ENCODE results near the gene C1GALT1C1L. TPM values are rescaled to one million over a fixed set of nuclear protein-coding genes. Genes with fewer than 3 reads are reported as not detected.
A peak's percentile ranks its signal among the peaks of the same experiment; 100 is the strongest.

C1GALT1C1L gene
- total and polyA plus RNA-seq, 2 of the 4 experiments (the other 2 are of a cell fraction): 0.36 to 0.63 TPM

DNA sequence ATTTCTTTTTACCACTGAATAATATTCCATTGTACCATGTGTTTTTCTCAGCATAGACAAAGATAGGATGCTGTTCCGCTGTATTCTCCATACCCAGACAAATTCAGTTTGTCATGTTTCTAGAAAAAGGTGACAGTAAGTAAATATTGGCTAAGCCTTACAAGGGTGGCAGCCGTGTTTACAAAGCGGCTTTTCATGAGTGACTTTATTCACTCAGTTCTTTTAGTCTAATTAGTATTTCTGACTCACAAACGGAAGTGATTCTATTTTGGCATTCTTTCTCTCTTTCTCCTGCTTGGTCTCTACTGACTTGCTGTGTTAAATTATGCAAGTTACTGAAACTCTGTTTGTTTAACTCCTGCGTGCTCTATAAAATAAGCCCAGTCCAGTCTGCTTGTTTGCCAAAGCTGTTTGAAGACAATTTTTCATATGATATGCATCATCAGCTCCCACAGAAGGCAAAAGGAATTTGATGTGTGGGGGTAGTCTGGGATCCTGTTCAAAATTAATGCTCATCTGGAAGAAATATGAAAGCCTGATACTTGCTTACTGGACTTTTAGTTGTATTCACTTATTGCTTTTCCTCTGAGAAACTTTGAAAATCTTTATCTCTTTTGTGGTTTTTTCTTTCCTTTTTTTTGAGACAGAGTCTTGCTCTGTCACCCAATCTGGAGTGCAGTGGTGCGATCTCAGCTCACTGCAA, 41.5 kb downstream of the C1GALT1C1L start:
- Histone ChIP-seq H3K56ac (ENCODE audit: extremely low read depth, insufficient read depth, low read length) (no peak overlapping the region), H3K27me3 (ENCODE audit: control insufficient read depth, insufficient read depth, low read length) (peaks cover 19% of the 10 kb centered on the region), H3K4ac (ENCODE audit: low read depth, low read length) (no peak overlapping the region), H2BK20ac (ENCODE audit: low read depth, low read length) (no peak overlapping the region), H4K5ac (ENCODE audit: low read depth, low read length) (0 out of 2 replicates have a peak overlapping the region, but pooled peaks have one; percentile 51), H2AK9ac (replicated peaks; ENCODE audit: low read depth, low read length, poor library complexity) (no peak overlapping the region), H2AFZ (replicated peaks; ENCODE audit: low read length, poor library complexity) (no peak overlapping the region), H3K27ac (ENCODE audit: insufficient read depth, low read length) (peak overlapping the region; percentile 75; the same call in 1 of the 2 replicates), H2BK120ac (ENCODE audit: low read depth, low read length) (no peak overlapping the region), H3K36me3 (ENCODE audit: control insufficient read depth, insufficient read depth, low read length) (no peaks in the 10 kb centered on the region), H3K4me2 (ENCODE audit: low read depth, low read length) (peak overlapping the region; percentile 83), H2AK5ac (ENCODE audit: low read depth, low read length) (no peak overlapping the region), H3K79me1 (ENCODE audit: low read depth in 1 of 2, low read length in 2 of 2) (peaks cover 4 to 5% of the 10 kb centered on the region in 2 experiments; a peak in 2 of 4 replicates), H3K14ac (replicated peaks; ENCODE audit: low read depth, low read length) (no peak overlapping the region), H3K4me3 (ENCODE audit: insufficient read depth, low read depth, low read length) (no peak overlapping the region), H4K20me1 (ENCODE audit: insufficient read depth, low read length) (no peaks in the 10 kb centered on the region), H2BK15ac (ENCODE audit: low read depth, low read length) (no peak overlapping the region), H3K23ac (ENCODE audit: low read depth, low read length) (no peak overlapping the region), H3K9me3 (ENCODE audit: control insufficient read depth, insufficient read depth, low read length) (no peaks in the 10 kb centered on the region), H3K4me1 (ENCODE audit: control insufficient read depth, insufficient read depth, low read length) (peaks cover 7% of the 10 kb centered on the region; the same call in 1 of the 2 replicates), H3K9me1 (ENCODE audit: insufficient read depth, low read length) (peaks cover 4% of the 10 kb centered on the region; the same call in 1 of the 2 replicates), H4K91ac (ENCODE audit: insufficient read depth, low read depth, low read length) (no peak overlapping the region), H4K8ac (ENCODE audit: low read depth in 2 of 2, low read length in 2 of 2) (no peak overlapping the region), H3K18ac (ENCODE audit: low read depth, low read length) (0 out of 2 replicates have a peak overlapping the region, but pooled peaks have one; percentile 70), H2BK5ac (ENCODE audit: low read depth, low read length, poor library complexity, severe bottlenecking) (no peak overlapping the region), H3K9ac (ENCODE audit: low read depth, low read length) (0 out of 2 replicates have a peak overlapping the region, but pooled peaks have one; percentile 6)
- in situ Hi-C loops (cut with MboI; ENCODE audit: low sequenced_read_pairs): loop anchor here (5.0 kb wide), 1 partner anchor 53 kb away; no protein-coding TSS in a partner anchor
- ChIA-PET CTCF (interaction anchor here (0.6 kb wide), 1 partner anchor 49 kb away, joined by 3 read pairs; no protein-coding TSS in a partner anchor), POLR2A (ENCODE audit: unreplicated experiment) (no interaction called here)
- DNase-seq (peak; percentile 89), ATAC-seq (ENCODE audit: low read depth) (peak; percentile 28)
- TF ChIP-seq CEBPB (IDR thresholded peaks at IDR 0.05; ENCODE audit: low read depth, low read length) (peak; percentile 67), CTCF (conservative IDR thresholded peaks at IDR 0.05; ENCODE audit: low read depth, low read length) (no peak)
- no CpG with 5 or more reads among the region's 6 CpGs for WGBS, 2 experiments (ENCODE audit: extremely low coverage in 2 of 2, insufficient read length in 1 of 2)
- intact Hi-C loops (cut with micrococcal nuclease): no loop called here
- dilution Hi-C loops (cut with HindIII; ENCODE audit: low sequenced_read_pairs, unreplicated experiment): no loop called here
- no TSS peak for BruUV-seq (replicated peaks)

Data from IMR-90 (cell line).